ENCODE data around the gene CABLES2.

The CABLES2 gene

GRCh38 chr20:62395311-62396242, 11.5 kb downstream of the CABLES2 start:
- in situ Hi-C loops (cut with HindIII; ENCODE audit: low pct_ligation_motif_present, low sequenced_read_pairs): loop anchor here (25.0 kb wide), 1 partner anchor 108 kb away; no protein-coding TSS in a partner anchor
- no peak overlapping the region for H3K4me3 ChIP-seq (ENCODE audit: low read depth, low read length)
- peak; percentile 25 for TF ChIP-seq CTCF (IDR thresholded peaks at IDR 0.05; ENCODE audit: low read depth, low read length, missing control alignments)
- H3K27me3 ChIP-seq (replicated peaks): no peaks in the 10 kb centered on the region
- H3K36me3 ChIP-seq (replicated peaks): peaks cover 2% of the 10 kb centered on the region
- no peak for DNase-seq
- no peak overlapping the region for H3K27ac ChIP-seq

GRCh38 chr20:62394248-62395245, 12.5 kb downstream of the CABLES2 start:
- Histone ChIP-seq H3K27me3 (replicated peaks) (no peaks in the 10 kb centered on the region), H3K27ac (no peak overlapping the region), H3K36me3 (replicated peaks) (peaks cover 8% of the 10 kb centered on the region), H3K4me3 (ENCODE audit: low read depth, low read length) (no peak overlapping the region)
- DNase-seq: no peak
- in situ Hi-C loops (cut with HindIII; ENCODE audit: low pct_ligation_motif_present, low sequenced_read_pairs): loop anchor here (25.0 kb wide), 1 partner anchor 107 kb away; no protein-coding TSS in a partner anchor
- no peak for TF ChIP-seq CTCF (IDR thresholded peaks at IDR 0.05; ENCODE audit: low read depth, low read length, missing control alignments)

GRCh38 chr20:62393830-62394229, 13.3 kb downstream of the CABLES2 start:
- Histone ChIP-seq H3K27me3 (replicated peaks) (no peaks in the 10 kb centered on the region), H3K4me3 (ENCODE audit: low read depth, low read length) (no peak overlapping the region), H3K27ac (no peak overlapping the region), H3K36me3 (replicated peaks) (peaks cover 13% of the 10 kb centered on the region)
- in situ Hi-C loops (cut with HindIII; ENCODE audit: low pct_ligation_motif_present, low sequenced_read_pairs): loop anchor here (25.0 kb wide), 1 partner anchor 107 kb away; no protein-coding TSS in a partner anchor
- DNase-seq: no peak
- TF ChIP-seq CTCF (IDR thresholded peaks at IDR 0.05; ENCODE audit: low read depth, low read length, missing control alignments): no peak

- in situ Hi-C loops (cut with HindIII; ENCODE audit: low pct_ligation_motif_present, low sequenced_read_pairs): loop anchor here (25.0 kb wide), 1 partner anchor 106 kb away; no protein-coding TSS in a partner anchor
- TF ChIP-seq CTCF (IDR thresholded peaks at IDR 0.05; ENCODE audit: low read depth, low read length, missing control alignments): no peak
Measured at GRCh38 chr20:62393335-62393665, 13.8 kb downstream of the CABLES2 start.

GRCh38 chr20:62392621-62393334, 14.3 kb downstream of the CABLES2 start:
- peaks cover 22% of the 10 kb centered on the region for H3K36me3 ChIP-seq (replicated peaks)
- TF ChIP-seq CTCF (IDR thresholded peaks at IDR 0.05; ENCODE audit: low read depth, low read length, missing control alignments): no peak
- no peaks in the 10 kb centered on the region for H3K27me3 ChIP-seq (replicated peaks)
- in situ Hi-C loops (cut with HindIII; ENCODE audit: low pct_ligation_motif_present, low sequenced_read_pairs): loop anchor here (25.0 kb wide), 1 partner anchor 105 kb away; no protein-coding TSS in a partner anchor
- H3K4me3 ChIP-seq (ENCODE audit: low read depth, low read length): no peak overlapping the region
- no peak for DNase-seq
- no peak overlapping the region for H3K27ac ChIP-seq

More at GRCh38 chr20:62393335-62393665, 13.8 kb downstream of the CABLES2 start:
- no peak for DNase-seq
- Histone ChIP-seq H3K36me3 (replicated peaks) (peaks cover 17% of the 10 kb centered on the region), H3K4me3 (ENCODE audit: low read depth, low read length) (no peak overlapping the region), H3K27me3 (replicated peaks) (no peaks in the 10 kb centered on the region), H3K27ac (no peak overlapping the region)
